Activated naive CD4-positive, alpha-beta T cell treated with anti-CD3 and anti-CD28 coated beads, Interleukin-2, amount 10 ng/mL, durations not matched to agents 7 days and 5 days (primary cell): ENCODE results near the gene RMDN2.

Source experiments
- CTCF ChIA-PET: fragments of 350-600 bp; sonication (Branson Sonifier 250); formaldehyde crosslinking; loops from one replicate; lab custom pipeline; 2021; ENCODE audit warnings: antibody characterized with exemption; lab: Charles Lee
- DNase-seq: peaks from one replicate; pipeline ENCODE4 v3.0.0-alpha.2; 2020
- H3K27ac Mint-ChIP-seq: one replicate; pipeline ENCODE4 v1.8.0; 2021; ENCODE audit warnings: mild to moderate bottlenecking, moderate library complexity, mixed read lengths
- H3K27me3 Mint-ChIP-seq: one replicate; pipeline ENCODE4 v1.8.0; 2021; ENCODE audit warnings: mild to moderate bottlenecking, mixed read lengths
- H3K36me3 Mint-ChIP-seq: one replicate; pipeline ENCODE4 v1.8.0; 2021; ENCODE audit warnings: mixed read lengths
- H3K4me1 Mint-ChIP-seq: one replicate; pipeline ENCODE4 v1.8.0; 2021; ENCODE audit warnings: mixed read lengths
- H3K4me3 Mint-ChIP-seq: one replicate; pipeline ENCODE4 v1.8.0; 2021; ENCODE audit warnings: mild to moderate bottlenecking, moderate library complexity, mixed read lengths
- H3K9me3 Mint-ChIP-seq: one replicate; pipeline ENCODE4 v1.8.0; 2021; ENCODE audit warnings: mixed read lengths

RMDN2 gene, protein sequence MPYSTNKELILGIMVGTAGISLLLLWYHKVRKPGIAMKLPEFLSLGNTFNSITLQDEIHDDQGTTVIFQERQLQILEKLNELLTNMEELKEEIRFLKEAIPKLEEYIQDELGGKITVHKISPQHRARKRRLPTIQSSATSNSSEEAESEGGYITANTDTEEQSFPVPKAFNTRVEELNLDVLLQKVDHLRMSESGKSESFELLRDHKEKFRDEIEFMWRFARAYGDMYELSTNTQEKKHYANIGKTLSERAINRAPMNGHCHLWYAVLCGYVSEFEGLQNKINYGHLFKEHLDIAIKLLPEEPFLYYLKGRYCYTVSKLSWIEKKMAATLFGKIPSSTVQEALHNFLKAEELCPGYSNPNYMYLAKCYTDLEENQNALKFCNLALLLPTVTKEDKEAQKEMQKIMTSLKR

DNA sequence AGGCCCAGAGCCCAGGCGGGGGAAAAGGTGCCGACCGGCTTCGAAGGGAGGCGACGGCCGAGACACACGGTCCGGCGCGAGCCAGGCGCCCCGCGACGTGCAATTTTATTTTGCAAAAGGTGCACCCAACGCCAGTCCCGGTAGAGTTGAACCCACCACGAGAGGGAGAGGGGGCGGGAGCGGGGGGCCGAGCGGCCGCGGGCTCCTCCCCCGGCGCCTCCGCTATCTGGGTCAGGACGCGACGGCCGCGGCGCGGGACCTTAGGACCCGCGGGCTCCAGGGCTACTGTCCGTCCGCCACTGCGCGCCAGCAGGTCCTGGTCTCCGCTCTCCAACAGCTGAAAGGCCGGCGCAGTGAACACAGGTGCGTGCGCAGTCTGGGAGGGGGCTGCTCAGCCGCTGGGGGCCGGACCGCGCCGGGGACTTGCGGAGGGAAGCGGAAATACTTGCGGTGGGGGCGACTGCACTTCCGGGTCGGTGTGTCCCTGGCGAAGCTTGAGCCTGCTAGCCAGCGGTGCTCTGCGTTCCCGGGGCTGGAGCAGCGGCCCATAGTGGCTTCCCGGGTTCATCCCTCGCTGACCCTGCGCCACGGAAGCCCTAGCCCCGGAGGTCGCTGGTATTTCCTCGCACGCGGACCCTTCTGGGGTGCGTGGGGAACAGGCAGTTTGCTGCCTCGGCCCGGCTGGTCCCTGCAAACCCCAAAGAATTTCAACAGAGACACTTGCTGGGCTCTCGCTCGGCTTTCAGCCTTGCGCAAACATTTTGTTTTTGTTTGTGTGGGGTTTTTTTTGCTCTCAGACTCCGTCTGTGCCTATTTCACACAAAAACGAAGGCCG is at the start of gene RMDN2:
RMDN2 (plus strand) TSS at position 225 of the 835 bp plus-strand sequence. CDS start 3,991 bp downstream, outside the sequence.
- Mint-ChIP-seq H3K4me1 (peaks cover 17% of the 10 kb centered on the region), H3K4me3 (peak within 1 kb of the TSS; percentile 89), H3K27ac (peak within 1 kb of the TSS; percentile 92), H3K36me3 (peaks cover 2% of the 10 kb centered on the region), H3K9me3 (no peaks in the 10 kb centered on the region), H3K27me3 (peaks cover 29% of the 10 kb centered on the region)
- peak; percentile 87 for DNase-seq
- CTCF ChIA-PET: no interaction called here

DNA sequence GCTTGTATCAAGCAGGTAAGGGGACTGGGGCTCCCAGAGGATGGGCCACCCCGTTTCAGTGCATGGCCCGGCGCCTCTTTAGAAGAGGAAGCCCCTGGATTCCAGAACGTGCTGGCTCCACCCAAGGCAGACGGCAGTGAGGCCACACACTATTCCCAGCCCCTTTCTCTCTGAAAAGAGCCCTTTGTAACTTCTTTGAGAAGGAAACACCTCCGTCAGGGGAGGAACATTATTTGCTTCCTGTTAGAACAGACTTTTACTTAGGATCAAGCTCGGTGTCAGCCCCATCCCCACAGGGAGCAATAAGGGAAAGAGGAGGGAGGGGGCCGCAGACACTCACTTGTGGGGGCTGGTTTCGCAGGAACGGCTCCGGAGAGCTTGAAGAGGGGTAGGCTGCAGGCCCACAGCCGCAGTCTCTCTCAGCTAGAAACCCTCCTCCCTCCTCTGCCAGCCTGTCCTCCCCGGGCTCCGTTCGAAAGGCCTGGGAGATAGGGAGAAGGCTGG is 49.6 kb upstream of the RMDN2 start:
- Mint-ChIP-seq H3K9me3 (no peaks in the 10 kb centered on the region), H3K4me3 (no peak overlapping the region), H3K27ac (no peak overlapping the region), H3K27me3 (peaks cover 14% of the 10 kb centered on the region), H3K4me1 (peaks cover 16% of the 10 kb centered on the region), H3K36me3 (no peaks in the 10 kb centered on the region)
- DNase-seq: no peak
- CTCF ChIA-PET: interaction anchor here (0.9 to 6.0 kb wide), 11 partner anchors 12 to 707 kb away, joined by 3 to 107 read pairs (median 4); no protein-coding TSS in a partner anchor

DNA sequence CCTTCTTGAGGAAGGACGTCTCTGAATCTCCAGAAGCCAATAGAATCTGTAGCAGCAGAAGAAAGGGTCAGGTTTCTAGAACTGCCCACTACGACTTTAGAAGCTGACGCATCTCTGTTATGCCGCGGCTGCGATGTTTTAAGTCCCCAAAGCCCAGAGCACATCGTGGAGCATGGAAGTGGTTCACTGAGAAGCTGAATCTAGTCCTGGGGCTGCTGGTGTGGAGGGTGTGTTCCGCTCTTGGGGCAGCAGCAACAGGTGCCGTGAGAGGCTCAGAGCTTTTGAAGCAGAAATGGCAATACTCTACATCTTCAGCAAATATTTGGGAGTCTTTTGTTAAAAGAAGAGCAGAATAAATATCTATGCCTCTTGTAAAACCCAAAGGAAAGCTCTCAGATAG is 48.9 kb upstream of the RMDN2 start:
- CTCF ChIA-PET: interaction anchor here (1.1 to 6.0 kb wide), 13 partner anchors 15 to 499 kb away, joined by 3 to 107 read pairs (median 5); no protein-coding TSS in a partner anchor
- no peak overlapping the region for H3K27ac Mint-ChIP-seq
- H3K4me1 Mint-ChIP-seq: peaks cover 14% of the 10 kb centered on the region
- no peak for DNase-seq
- H3K4me3 Mint-ChIP-seq: no peak overlapping the region
- no peaks in the 10 kb centered on the region for H3K9me3 Mint-ChIP-seq
- H3K36me3 Mint-ChIP-seq: no peaks in the 10 kb centered on the region
- H3K27me3 Mint-ChIP-seq: peaks cover 22% of the 10 kb centered on the region

DNA sequence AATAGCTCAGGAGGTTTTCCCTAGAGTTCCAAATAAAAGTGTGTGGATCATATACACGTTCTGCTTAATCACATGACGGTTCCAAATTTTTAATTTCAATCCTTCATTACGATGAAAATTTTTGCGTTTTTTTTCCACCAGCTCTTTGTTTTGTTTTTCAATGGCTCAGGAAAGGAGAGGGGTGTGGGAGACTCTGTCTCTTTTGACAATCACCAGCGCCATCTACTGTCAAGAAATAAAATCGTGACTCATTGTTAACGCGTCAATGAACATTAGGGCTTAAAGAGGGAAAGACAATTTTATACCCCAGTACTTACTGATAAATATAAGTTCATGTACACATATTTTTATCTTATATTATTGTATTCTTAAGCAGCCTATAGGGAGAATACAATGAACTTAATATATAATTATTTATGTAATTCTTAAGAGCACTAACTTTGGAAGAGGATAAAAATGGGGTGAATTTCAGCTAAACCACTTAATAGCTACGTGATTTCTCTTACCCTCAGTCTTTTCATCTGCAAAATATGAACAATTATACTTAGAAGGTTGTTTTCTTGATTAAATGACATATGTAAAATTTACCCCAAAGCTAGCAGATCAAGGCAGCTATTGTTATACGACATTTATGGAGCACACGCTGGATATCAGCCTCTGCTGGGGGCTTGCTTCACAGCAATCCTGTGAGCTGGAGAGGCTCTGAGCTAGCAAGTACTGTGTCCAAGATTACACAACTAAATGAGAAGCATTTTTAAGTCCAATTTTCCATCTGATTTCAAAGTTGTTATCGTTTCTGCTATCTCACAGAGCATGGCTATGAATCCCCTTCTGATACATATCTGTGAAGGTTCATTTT is 47.4 kb upstream of the RMDN2 start:
- H3K4me1 Mint-ChIP-seq: peaks cover 2% of the 10 kb centered on the region
- no peaks in the 10 kb centered on the region for H3K36me3 Mint-ChIP-seq
- H3K4me3 Mint-ChIP-seq: no peak overlapping the region
- DNase-seq: peak; percentile 40
- peaks cover 25% of the 10 kb centered on the region for H3K27me3 Mint-ChIP-seq
- CTCF ChIA-PET: interaction anchor here (0.6 to 6.0 kb wide), 39 partner anchors 9 to 713 kb away, joined by 3 to 107 read pairs (median 4); no protein-coding TSS in a partner anchor
- no peak overlapping the region for H3K27ac Mint-ChIP-seq
- H3K9me3 Mint-ChIP-seq: no peaks in the 10 kb centered on the region

DNA sequence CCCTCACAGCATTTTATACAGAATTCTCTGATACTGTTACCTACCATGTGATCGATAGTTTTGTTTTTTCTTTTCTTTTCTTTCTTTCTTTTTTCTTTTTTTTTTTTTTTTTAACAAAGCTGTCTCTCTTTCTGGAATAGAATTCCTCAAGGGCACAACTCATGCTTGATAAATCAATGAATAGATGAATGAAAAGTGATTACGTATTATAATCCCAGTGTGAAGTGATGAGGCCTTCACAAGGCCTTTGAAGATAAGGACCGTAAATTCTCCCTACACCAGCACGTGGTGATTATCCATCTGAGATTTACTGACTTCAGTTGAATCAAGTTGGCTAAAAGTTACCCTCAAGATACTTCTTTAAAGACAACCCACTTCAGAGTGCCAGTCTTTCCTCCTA is 46.6 kb upstream of the RMDN2 start:
- no peaks in the 10 kb centered on the region for H3K9me3 Mint-ChIP-seq
- H3K4me1 Mint-ChIP-seq: no peaks in the 10 kb centered on the region
- H3K4me3 Mint-ChIP-seq: no peak overlapping the region
- no peaks in the 10 kb centered on the region for H3K36me3 Mint-ChIP-seq
- no peak overlapping the region for H3K27ac Mint-ChIP-seq
- peaks cover 25% of the 10 kb centered on the region for H3K27me3 Mint-ChIP-seq
- CTCF ChIA-PET: interaction anchor here (0.6 to 6.0 kb wide), 8 partner anchors 12 to 482 kb away, joined by 3 to 107 read pairs (median 6); no protein-coding TSS in a partner anchor
- no peak for DNase-seq

DNA sequence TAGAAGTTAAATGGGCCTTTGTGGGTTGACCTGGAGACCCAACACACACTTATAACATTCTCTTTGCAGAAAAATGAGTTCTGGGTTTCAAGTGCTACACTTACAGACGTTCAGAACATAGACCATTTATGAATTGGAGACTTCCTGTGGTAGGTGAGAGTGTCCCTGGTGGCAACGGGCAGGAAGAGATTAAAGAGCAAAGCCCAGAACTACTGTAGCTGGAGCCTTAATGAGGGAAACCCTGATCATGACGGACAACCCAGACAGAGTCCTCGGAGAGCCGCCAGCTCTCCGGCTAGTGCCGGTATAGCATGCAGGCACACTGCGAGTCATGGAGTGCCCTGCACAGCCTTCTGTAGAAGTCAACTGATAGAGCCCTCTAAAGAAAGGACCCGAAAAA is 44.5 kb upstream of the RMDN2 start:
- CTCF ChIA-PET: interaction anchor here (1.0 to 5.7 kb wide), 5 partner anchors 11 to 485 kb away, joined by 3 to 71 read pairs (median 5); no protein-coding TSS in a partner anchor
- H3K27me3 Mint-ChIP-seq: peaks cover 20% of the 10 kb centered on the region
- DNase-seq: no peak
- no peak overlapping the region for H3K27ac Mint-ChIP-seq
- no peaks in the 10 kb centered on the region for H3K36me3 Mint-ChIP-seq
- H3K4me3 Mint-ChIP-seq: no peak overlapping the region
- H3K9me3 Mint-ChIP-seq: no peaks in the 10 kb centered on the region
- no peaks in the 10 kb centered on the region for H3K4me1 Mint-ChIP-seq

DNA sequence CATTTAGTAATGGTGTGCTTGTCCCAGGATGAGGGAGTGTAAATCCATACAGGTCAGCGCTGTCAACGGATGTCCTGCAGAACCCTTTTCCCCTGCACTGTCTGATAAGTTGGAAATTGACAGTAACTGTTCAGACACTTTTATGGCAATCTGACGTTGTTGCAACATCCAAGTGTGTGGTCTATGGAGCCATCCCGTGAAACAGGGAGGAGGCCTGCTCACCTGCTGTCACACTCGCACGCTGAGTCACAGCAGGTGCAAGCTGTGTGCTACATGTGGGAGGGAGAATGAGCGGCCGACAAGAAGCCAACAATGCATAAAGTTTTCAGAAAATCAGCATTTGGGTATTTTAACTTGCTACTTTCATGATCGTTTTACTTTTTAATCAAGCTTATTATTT is 43.7 kb upstream of the RMDN2 start:
- CTCF ChIA-PET: no interaction called here
- Mint-ChIP-seq H3K4me3 (no peak overlapping the region), H3K9me3 (no peaks in the 10 kb centered on the region), H3K36me3 (no peaks in the 10 kb centered on the region), H3K27me3 (peaks cover 25% of the 10 kb centered on the region), H3K4me1 (peaks cover 4% of the 10 kb centered on the region), H3K27ac (no peak overlapping the region)
- no peak for DNase-seq

DNA sequence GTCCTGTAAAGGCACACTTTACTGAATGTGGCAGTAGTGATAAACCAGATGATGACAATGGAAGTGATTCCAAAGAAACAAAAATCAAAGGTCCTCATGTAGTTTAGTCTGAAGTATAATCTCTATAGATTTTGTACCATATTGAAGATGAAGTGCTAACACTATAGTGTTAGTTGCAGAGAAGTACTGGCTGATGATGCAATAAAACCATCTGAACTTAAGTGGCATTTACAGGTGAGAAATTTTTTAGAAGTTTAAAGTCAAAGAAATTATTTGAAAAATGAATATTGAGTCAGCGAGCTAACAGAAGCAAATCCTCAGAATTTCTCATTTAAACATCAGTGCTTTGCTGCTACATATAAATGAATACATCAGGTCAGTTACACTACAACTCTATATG is 43.1 kb upstream of the RMDN2 start:
- no peak for DNase-seq
- no peak overlapping the region for H3K4me3 Mint-ChIP-seq
- H3K27ac Mint-ChIP-seq: no peak overlapping the region
- peaks cover 29% of the 10 kb centered on the region for H3K27me3 Mint-ChIP-seq
- peaks cover 9% of the 10 kb centered on the region for H3K4me1 Mint-ChIP-seq
- H3K36me3 Mint-ChIP-seq: no peaks in the 10 kb centered on the region
- CTCF ChIA-PET: interaction anchor here (1.6 kb wide), 1 partner anchor 466 kb away, joined by 3 read pairs; no protein-coding TSS in a partner anchor
- H3K9me3 Mint-ChIP-seq: no peaks in the 10 kb centered on the region

DNA sequence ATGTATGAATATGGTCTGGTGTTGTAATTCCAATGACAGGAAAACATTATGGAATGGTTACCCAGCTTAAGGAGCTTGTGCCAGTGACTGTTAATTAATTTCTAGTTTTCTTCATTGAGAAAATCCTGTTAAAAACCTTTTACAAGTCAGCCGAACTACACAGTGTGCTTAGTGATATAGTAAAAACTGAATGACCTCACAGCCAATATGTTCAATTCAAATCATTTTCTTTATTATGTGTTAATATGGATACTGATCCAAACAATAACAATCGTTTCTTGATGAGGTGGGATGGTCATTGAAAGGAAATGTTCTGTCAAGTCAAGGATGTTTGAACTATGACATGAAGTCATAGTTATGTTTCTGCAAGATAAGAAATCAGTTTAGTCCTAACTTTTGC is 41.6 kb upstream of the RMDN2 start:
- H3K4me1 Mint-ChIP-seq: peaks cover 13% of the 10 kb centered on the region
- H3K27me3 Mint-ChIP-seq: peaks cover 32% of the 10 kb centered on the region
- DNase-seq: no peak
- no peaks in the 10 kb centered on the region for H3K9me3 Mint-ChIP-seq
- CTCF ChIA-PET: no interaction called here
- no peak overlapping the region for H3K4me3 Mint-ChIP-seq
- H3K36me3 Mint-ChIP-seq: no peaks in the 10 kb centered on the region
- H3K27ac Mint-ChIP-seq: no peak overlapping the region

DNA sequence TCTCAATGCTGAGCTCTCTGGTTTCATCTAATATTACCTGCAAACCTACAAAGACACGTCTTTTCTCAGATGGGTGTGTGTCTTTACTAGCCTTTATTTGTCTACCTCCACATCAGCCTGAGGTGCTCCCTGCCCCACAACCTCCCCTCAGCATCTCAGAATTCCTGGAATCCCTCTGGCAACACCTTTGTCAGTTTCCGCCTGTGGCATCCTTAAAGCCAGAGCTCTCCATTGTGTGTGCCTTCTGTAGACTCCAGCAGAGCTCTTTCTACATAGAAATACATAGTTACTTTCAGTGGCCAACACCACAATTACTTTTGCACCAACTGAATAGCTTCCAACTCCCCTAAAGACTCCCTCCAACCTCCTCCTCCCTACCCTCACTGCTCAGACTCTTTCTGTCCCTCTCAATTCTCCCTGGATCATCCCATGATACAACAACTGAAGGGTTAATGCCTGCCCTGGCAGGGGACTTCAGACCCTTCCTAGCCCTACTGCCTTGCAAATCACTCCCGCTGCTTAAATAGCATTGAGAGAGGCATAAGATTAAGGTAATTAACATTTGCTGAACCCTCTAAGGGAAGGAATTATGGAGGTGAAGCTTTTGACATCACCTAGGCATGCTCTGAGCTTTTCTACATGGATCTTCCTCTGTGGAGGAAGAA is 39.6 kb upstream of the RMDN2 start:
- DNase-seq: no peak
- Mint-ChIP-seq H3K9me3 (no peaks in the 10 kb centered on the region), H3K27me3 (peaks cover 43% of the 10 kb centered on the region), H3K4me1 (peaks cover 16% of the 10 kb centered on the region), H3K4me3 (no peak overlapping the region), H3K27ac (no peak overlapping the region), H3K36me3 (no peaks in the 10 kb centered on the region)
- CTCF ChIA-PET: interaction anchor here (0.6 to 2.1 kb wide), 3 partner anchors 8 to 489 kb away, joined by 4 to 14 read pairs (median 4); no protein-coding TSS in a partner anchor

DNA sequence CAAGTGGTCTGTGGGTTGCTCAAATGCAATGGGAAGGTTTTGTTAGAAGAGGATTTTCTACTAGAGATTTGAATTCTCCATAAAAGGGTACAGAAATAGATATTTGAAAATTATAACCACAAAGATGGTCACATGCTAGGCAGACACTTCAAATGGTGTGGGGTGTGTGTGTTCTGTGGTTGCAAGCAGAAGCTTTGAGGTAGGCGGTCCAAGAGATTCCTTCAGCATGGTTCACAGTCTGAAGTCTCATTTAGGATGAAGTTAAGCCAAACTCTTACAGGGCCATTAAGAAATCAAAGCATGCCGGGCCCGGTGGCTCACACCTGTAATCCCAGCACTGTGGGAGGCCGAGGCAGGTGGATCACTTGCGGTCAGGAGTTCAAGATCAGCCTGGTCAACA is 38.3 kb upstream of the RMDN2 start:
- Mint-ChIP-seq H3K4me1 (peaks cover 27% of the 10 kb centered on the region), H3K4me3 (no peak overlapping the region), H3K9me3 (no peaks in the 10 kb centered on the region), H3K27ac (no peak overlapping the region), H3K27me3 (peaks cover 38% of the 10 kb centered on the region), H3K36me3 (no peaks in the 10 kb centered on the region)
- CTCF ChIA-PET: interaction anchor here (1.4 to 2.1 kb wide), 2 partner anchors 9 to 471 kb away, joined by 5 to 14 read pairs; no protein-coding TSS in a partner anchor
- DNase-seq: no peak

DNA sequence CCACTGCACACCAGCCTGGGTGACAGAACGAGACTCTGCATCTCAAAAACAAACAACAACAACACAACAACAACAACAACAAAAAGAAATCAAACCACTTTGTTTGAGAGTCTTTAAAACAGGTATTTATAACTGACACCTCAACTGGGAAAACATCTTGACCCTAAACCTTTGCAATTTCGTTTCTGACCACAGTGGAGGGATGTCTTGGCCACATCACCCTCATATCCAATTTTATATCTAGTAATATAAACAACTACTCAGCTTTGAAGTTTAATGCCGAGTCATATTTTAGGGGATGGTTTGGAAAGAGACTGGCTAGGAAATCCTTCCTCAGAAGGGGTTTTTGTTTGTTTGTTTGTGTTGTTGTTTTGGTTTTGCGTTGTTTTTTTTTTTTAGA is 37.8 kb upstream of the RMDN2 start:
- Mint-ChIP-seq H3K4me3 (no peak overlapping the region), H3K9me3 (no peaks in the 10 kb centered on the region), H3K27ac (no peak overlapping the region), H3K36me3 (no peaks in the 10 kb centered on the region), H3K27me3 (peaks cover 38% of the 10 kb centered on the region), H3K4me1 (peaks cover 32% of the 10 kb centered on the region)
- DNase-seq: no peak
- CTCF ChIA-PET: interaction anchor here (1.4 to 2.1 kb wide), 2 partner anchors 10 to 472 kb away, joined by 5 to 14 read pairs; no protein-coding TSS in a partner anchor
